ENCODE data around the gene DIPK1C. TPM values are rescaled to one million over a fixed set of nuclear protein-coding genes. Genes with fewer than 3 reads are reported as not detected.
A peak's percentile ranks its signal among the peaks of the same experiment; 100 is the strongest.

Gene DIPK1C
- total and polyA plus RNA-seq, 12 donors, result 0.70 to 12.9 (median 6.6) TPM

GRCh38 chr18:74420481-74420880 lies 36.6 kb downstream of the DIPK1C start:
- WGBS, 2 donors, result 69 to 72% methylated on average over 2 of the region's 2 CpGs

DNA sequence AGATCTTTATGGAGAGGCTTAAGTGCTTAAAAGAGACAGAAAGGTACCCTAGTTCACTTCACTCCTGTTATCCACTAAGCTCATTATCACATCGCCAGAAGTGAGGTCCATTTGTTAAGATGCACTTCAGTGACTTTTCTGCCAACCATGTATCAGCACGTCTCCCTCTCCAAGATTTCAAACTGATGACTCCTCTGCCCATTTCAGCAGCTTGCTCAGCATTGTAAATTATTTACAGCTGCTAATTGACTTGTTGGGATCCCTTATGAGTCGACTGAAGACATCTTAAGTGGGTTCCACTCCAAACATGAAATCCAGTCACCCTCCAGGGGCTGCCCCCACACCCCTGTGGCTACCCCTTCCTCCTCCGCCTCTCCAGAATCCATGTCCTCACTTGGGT lies 37.3 kb downstream of the DIPK1C start:
- no peak overlapping the region for H3K4me3 ChIP-seq
- H3K36me3 ChIP-seq, result no peaks in the 10 kb centered on the region
- no peak for DNase-seq
- no peak for ATAC-seq
- 77% methylated on average over 4 of the region's 4 CpGs for WGBS, 2 donors
- H3K27ac ChIP-seq, result peak overlapping the region in 1 of 10 donors; percentile 10
- H3K4me1 ChIP-seq, result peaks cover 0 to 18% (median 0%) of the 10 kb centered on the region in 9 donors
- intact Hi-C loops (cut with DNase I), result no loop called here
- H3K9me3 ChIP-seq, result peaks cover 0 to 8% (median 0%) of the 10 kb centered on the region in 11 donors
- TF ChIP-seq, protein P1, sequence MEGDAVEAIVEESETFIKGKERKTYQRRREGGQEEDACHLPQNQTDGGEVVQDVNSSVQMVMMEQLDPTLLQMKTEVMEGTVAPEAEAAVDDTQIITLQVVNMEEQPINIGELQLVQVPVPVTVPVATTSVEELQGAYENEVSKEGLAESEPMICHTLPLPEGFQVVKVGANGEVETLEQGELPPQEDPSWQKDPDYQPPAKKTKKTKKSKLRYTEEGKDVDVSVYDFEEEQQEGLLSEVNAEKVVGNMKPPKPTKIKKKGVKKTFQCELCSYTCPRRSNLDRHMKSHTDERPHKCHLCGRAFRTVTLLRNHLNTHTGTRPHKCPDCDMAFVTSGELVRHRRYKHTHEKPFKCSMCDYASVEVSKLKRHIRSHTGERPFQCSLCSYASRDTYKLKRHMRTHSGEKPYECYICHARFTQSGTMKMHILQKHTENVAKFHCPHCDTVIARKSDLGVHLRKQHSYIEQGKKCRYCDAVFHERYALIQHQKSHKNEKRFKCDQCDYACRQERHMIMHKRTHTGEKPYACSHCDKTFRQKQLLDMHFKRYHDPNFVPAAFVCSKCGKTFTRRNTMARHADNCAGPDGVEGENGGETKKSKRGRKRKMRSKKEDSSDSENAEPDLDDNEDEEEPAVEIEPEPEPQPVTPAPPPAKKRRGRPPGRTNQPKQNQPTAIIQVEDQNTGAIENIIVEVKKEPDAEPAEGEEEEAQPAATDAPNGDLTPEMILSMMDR (IDR thresholded peaks at IDR 0.05), result no peak
- no peaks in the 10 kb centered on the region for H3K27me3 ChIP-seq

More at GRCh38 chr18:74420481-74420880, 36.6 kb downstream of the DIPK1C start:
- DNase-seq, result peak; percentile 39 to 59
- TF ChIP-seq, protein P1 (IDR thresholded peaks at IDR 0.05), result no peak
- no peak overlapping the region for H3K4me3 ChIP-seq
- H3K4me1 ChIP-seq, result peaks cover 0 to 18% (median 0%) of the 10 kb centered on the region in 9 donors
- no peaks in the 10 kb centered on the region for H3K27me3 ChIP-seq
- ATAC-seq, result no peak
- intact Hi-C loops (cut with DNase I), result no loop called here
- H3K36me3 ChIP-seq, result no peaks in the 10 kb centered on the region
- peaks cover 0 to 13% (median 4%) of the 10 kb centered on the region in 11 donors for H3K9me3 ChIP-seq
- H3K27ac ChIP-seq, result peak overlapping the region in 1 of 10 donors; percentile 10

DNA sequence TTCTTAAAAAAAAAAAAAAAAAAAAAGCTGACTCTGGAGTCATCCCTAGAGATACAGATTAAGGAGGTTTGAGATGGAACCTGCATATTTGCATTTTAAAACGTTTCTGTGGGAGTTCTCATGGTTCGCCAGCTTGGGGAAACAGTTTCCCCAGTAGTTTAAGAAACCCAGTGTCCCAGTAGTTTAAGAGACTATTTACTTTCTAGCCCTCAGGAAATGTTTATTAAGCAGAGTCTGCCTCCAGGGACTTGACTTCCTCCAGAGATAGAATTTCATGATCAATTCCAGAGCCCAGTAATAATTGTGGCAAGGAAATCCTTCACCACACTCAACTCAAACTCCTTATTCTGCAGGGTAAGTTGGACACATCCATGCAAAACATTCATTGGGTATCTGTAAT lies 39.1 kb downstream of the DIPK1C start:
- Histone ChIP-seq H3K36me3 (no peaks in the 10 kb centered on the region), H3K4me3 (no peak overlapping the region), H3K9me3 (no peaks in the 10 kb centered on the region), H3K27me3 (no peaks in the 10 kb centered on the region), H3K27ac (no peak overlapping the region), H3K4me1 (peaks cover 0 to 18% (median 0%) of the 10 kb centered on the region in 9 donors)
- ATAC-seq (no peak), DNase-seq (no peak)
- 31 to 48% methylated on average over 2 of the region's 2 CpGs for WGBS, 2 donors
- TF ChIP-seq, protein P1 (IDR thresholded peaks at IDR 0.05), result no peak
- intact Hi-C loops (cut with DNase I), result no loop called here

DNA sequence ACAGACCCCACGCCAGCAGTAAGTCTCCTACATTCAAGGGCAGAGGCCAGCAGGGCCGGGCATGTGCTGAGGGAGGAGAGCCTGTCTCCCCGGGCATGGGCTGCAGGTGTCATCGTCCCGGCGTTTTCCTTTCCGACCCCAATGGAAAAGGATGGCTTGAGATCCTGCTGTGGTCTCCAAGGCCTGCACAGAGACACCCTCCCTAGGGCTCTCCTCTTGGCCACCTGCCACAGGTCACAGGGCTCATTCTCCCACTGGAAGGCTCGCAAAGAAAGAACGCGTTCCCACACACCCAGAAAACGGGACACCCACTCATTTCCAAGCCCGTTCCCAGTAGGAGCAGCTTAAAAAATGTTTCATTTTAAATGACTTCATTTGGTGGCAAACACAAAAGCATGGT lies 41.0 kb downstream of the DIPK1C start:
- H3K27me3 ChIP-seq, result peaks cover 0 to 6% (median 0%) of the 10 kb centered on the region in 7 donors
- 74 to 90% methylated on average over 12 of the region's 12 CpGs for WGBS, 2 donors
- no peak overlapping the region for H3K4me3 ChIP-seq
- no peaks in the 10 kb centered on the region for H3K9me3 ChIP-seq
- ATAC-seq (peak in 4 of 8 donors; percentile 30 to 71 (median 36)), DNase-seq (peak; percentile 48 to 62)
- intact Hi-C loops (cut with DNase I), result no loop called here
- H3K27ac ChIP-seq, result peak overlapping the region in 1 of 10 donors; percentile 22
- no peaks in the 10 kb centered on the region for H3K36me3 ChIP-seq
- peaks cover 0 to 18% (median 0%) of the 10 kb centered on the region in 9 donors for H3K4me1 ChIP-seq
- TF ChIP-seq, protein P1 (IDR thresholded peaks at IDR 0.05), result no peak

All from heart right ventricle (tissue), 16 donors.